GM19025 (cell line): ENCODE measurements around the gene OR11G2.
"Not testable (repeated sequence)": the region's sequence is repeated elsewhere in the genome, so short reads cannot be mapped to it uniquely, and the experiment has no call there.

ENCODE experiments used
- ATAC-seq: cut with Tn5 transposase; IDR thresholded peaks from one replicate; pipeline ENCODE4 v1.9.1; 2021; ENCODE audit warnings: mild to moderate bottlenecking, low read depth, moderate library complexity; ENCODE audit not compliant: unreplicated experiment

The OR11G2 gene

DNA sequence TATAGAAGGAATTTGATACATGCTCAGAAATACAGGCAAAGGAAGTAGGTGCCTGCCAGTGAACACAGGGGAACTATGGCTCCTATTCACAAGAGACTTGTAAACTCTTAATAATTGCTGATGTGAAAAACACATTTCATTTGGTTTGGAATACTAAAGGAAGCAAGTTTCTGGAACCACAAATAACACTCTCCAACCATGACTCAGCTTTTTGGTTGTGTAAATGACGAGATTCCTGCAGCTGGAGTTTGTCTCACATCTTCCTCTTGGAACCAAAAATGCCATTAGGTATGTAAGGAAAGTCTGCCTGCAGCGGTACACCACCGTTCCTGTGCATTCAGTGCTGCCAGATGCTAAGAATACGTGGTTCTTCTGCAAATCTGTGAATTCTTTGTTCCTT, 28.3 kb downstream of the OR11G2 start:
- no peak for ATAC-seq

DNA sequence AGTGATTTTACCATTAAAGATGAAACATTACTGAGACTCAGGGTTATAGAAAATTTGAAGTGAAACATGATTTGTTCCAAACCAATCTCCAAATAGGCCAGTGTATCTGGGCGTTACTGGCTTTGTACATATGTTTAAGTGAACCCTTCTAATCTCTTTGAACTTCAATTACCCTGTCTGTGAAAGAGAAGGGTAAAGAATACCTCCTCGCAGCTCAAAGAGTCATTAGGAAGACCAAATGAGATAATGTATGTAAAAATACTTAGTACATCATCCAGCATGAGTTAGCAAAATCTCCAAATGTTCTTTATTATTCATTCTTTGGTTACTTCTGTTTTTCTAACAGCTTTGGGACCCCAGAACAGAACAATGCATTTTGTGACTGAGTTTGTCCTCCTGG, 32.7 kb downstream of the OR11G2 start, which contains the start of gene OR11H6:
OR11H6 (plus strand) TSS at position 301 of the 400 bp plus-strand sequence; CDS start at position 301, 0 bp downstream.
- ATAC-seq, result no peak

DNA sequence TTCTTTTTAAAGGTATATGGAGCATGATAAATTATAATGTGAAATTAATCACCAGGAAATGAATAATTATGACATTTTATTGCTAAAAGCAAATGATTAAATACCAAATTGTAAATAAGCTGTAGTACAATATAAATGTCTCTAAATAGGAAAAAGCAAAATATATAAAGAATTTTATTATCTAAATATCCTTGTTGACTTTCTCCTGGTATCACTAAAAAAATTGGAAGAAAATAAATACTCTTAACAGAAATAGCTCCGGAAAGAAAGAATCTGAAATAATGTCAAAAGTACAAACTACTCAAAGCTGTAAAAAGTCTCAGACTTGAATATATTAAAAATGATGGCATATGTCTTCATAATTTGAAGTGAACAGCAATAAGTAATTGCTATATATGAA, 38.0 kb downstream of the OR11G2 start, which contains the start of gene OR11H7:
OR11H7 (plus strand) TSS at position 301 of the 400 bp plus-strand sequence.
- no peak for ATAC-seq

DNA sequence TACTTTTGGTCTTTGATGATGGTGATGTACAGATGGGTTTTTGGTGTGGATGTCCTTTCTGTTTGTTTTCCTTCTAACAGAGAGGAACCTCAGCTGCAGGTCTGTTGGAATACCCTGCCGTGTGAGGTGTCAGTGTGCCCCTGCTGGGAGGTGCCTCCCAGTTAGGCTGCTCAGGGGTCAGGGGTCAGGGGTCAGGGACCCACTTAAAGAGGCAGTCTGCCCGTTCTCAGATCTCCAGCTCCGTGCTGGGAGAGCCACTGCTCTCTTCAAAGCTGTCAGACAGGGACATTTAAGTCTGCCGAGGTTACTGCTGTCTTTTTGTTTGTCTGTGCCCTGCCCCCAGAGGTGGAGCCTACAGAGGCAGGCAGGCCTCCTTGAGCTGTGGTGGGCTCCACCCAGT, 44.7 kb downstream of the OR11G2 start:
- not testable (repeated sequence) for ATAC-seq

DNA sequence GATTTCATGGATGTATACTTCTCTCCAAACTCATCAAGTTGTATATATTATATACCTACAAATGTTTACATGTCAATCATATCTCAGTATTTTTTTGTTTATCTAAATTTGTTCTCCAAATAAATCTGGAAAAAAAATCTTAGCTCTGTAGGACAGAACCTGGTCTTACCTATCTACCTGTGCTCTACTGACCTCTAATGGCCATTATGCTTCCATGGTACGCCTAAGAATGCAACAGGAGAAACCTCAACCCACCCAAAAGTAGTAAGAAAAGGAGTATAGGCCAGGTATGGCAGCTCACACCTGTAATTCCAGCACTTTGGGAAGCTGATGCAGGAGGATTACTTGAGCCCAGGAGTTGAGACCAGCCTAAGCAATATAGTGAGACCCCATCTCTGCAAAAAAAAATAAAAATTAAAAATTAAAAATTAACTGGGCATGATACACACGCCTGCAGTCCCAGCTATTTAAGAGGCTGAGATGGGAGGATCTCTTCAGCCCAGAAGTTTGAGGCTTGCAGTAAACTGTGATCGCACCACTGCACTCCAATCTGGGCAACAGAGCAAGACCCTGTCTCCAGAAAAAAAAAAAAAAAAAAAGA, 57.0 kb downstream of the OR11G2 start:
- ATAC-seq, result no peak
